Putamen (tissue), 1 donor: ENCODE data around the gene FOXO1.

ENCODE experiments used
- DNase-seq: peaks from one replicate; pipeline ENCODE4 v3.0.0-alpha.2; 2016; ENCODE audit warnings: low spot score

Gene FOXO1

DNA sequence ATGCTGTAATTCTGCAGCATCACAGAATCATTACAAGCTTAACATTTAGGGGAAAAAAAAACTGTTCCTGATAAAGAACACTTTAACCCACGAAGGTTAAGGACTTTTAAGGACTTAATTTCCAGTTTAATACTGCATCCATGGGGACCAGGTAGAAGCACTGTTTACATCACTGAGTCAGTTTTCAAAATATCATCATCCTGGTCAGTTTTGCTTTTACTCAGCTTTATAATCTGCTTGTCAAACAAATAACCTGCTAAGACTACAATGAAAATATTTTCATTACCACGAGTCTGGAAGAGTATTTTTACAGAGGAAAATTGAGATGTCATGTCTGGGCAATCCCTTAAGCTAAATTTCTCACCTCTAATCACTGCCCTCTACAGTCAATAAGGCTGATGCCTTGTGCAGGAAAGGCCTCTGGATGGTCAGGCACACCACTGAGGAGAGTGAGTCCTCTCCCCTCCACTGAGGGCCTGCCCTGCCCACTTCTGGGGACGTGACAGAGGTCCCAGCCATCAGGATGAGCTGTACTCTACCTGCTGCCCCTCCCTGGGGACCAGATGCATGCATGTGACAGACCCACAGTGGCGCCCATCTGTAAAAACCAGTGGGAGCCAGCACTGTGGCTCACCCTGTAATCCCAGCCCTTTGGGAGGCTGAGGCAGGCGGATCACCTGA, 31.0 kb downstream of the FOXO1 start:
- DNase-seq: no peak

- no peak for DNase-seq
Measured at GRCh38 chr13:40632915-40633314, 33.5 kb downstream of the FOXO1 start.

- DNase-seq: no peak
Measured at GRCh38 chr13:40631605-40632004, 34.8 kb downstream of the FOXO1 start.

GRCh38 chr13:40629678-40630384, 36.6 kb downstream of the FOXO1 start:
- no peak for DNase-seq

- no peak for DNase-seq
Measured at GRCh38 chr13:40626977-40627376, 39.5 kb downstream of the FOXO1 start.

- no peak for DNase-seq
Measured at GRCh38 chr13:40626561-40626960, 39.9 kb downstream of the FOXO1 start.

DNA sequence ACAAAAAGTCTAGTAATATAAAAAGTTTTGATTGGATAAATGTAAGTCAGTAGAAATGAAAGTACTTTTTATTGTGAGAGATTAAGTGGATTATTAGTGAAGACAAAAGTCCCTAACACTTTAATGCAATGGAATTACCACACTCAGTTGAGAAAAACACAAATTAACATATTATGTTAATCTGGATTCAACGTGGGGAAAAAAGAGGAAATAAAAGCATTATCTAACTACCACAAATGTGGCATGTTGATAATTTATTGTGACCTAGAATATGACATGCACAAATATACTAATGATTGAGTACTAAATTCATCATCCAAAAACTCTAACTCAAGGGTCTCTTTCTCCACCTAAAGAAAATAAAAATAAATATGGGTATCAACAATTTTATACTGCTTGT, 41.5 kb downstream of the FOXO1 start:
- DNase-seq: no peak

DNA sequence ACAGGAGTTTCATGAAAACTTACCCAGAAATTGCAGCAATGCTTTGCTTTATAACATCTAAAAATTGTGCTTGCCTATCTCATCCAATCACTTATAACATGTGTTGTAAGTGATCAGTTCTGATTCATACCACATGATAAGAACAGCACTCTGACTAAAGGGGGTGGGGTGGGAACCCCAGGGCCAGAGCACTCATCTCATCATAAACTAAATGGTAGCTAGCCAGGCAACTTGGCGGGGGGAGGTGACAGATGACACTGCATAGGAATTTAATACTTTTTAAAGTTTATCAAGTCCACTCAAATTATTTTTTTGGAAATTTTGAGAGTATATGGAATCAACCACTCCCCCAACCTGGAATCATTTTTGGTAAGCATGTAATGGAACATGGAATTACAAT, 42.1 kb downstream of the FOXO1 start:
- no peak for DNase-seq

DNA sequence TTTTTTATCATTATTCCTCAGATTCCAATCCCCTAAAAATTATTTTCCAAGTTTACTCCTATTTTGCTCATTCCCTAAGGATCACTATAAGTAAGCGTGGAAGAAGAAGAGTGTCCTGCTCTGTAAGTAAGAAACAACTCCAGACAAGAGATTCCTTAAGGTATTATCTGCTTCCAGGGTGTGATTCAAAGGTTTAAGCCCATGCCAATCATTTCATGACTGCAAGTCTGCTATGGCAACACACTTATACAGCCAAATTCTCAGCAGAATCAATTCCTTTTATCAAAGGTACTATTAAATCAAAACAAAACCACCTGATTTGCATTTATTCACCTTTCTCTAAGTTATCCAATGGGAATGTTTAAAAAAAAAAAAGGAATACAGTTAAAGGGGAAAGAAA, 43.7 kb downstream of the FOXO1 start:
- no peak for DNase-seq

DNA sequence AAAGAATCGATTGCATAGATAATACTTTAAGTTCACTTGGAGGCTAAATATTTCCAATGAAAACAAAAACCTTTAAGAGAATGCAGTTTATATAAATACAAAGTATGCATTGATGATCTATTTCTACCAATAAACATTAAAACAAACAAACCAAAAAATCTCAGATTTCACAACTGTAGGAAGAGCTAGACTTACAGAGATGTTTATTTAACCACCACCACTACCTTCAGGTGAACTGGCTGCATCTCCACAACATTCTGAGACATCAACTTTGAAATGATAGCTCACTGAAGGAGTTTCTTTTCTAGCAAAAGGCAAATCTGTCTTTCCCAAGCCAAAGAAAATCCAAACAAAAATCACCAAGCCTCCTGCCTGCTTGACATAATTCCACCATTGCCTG, 44.2 kb downstream of the FOXO1 start:
- no peak for DNase-seq

DNA sequence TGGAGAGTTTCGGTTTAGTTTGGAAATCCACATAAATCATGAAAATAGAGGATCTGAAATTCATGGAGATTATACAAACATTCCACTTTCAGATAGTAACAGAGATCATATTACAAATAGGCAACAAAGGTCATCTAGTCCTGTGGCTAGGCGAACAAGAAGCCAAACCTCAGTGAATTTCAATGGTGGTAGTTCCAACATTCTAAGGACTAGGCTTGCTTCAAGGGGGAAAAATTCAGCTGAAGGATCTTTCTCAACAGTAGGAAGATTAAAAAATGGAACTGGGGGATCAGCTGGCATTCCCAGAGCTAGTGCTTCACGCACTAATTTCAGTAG, 47.0 kb downstream of the FOXO1 start:
- no peak for DNase-seq

DNA sequence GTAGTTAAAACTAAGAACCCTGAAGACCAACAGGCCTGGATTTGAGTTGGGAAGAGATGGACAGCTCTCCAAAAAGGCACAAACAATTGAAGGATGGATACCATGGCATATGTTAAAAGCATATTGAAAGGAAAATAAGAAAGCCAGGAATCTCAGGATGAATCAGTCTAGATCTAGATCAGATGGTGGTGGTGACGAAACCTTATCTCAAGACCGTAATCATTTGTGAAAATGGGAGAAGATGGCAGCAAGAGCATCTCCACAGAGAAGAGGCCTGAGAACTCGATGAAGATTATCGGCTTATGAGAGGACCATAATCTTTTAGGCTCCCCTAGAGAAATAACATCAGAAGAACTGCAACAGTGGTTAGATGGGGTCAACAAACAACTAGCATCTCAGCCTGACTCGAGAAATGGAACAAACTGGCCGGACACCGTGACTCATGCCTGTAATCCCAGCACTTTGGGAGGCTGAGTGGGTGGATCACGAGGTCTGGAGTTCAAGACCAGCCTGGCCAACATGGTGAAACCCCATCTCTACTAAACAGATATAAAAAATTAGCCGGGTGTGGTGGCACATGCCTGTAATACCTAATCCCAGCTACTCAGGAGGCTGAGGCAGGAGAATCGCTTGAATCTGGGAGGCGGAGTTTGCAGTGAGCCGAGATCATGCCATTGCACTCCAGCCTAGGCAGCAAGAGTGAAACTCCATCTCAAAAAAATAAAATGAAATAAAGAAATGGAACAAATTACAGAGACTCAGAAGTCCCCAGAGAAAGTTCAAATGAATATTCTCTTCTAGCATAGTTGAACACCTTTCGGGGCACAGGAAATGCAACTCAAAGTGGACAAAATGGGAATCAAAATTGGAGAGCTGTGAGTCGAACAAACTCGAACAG, 47.6 kb downstream of the FOXO1 start:
- DNase-seq: no peak

- no peak for DNase-seq
Measured at GRCh38 chr13:40617801-40618356, 48.6 kb downstream of the FOXO1 start.

GRCh38 chr13:40615619-40616018, 50.8 kb downstream of the FOXO1 start:
- no peak for DNase-seq

DNA sequence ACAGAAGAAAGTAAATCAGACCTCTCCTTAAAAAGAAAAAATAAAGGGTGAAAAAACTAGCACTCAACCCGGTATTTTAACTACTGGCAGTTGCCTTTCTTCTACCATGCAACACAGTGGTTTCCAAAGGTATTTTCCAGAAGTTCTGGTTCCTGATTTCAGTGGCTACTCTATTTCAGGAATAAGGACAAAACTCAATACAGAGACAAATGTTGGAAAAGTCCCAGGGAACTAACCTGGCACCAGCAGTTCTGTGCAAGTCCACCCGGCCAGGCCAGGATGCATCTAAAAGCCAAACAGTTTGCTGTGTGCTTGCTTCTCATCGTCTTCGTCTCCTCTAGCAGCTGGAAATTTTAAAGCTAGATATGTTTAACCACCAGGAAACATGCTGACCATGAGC, 52.5 kb downstream of the FOXO1 start:
- no peak for DNase-seq

GRCh38 chr13:40613192-40613818, 53.1 kb downstream of the FOXO1 start:
- no peak for DNase-seq

DNA sequence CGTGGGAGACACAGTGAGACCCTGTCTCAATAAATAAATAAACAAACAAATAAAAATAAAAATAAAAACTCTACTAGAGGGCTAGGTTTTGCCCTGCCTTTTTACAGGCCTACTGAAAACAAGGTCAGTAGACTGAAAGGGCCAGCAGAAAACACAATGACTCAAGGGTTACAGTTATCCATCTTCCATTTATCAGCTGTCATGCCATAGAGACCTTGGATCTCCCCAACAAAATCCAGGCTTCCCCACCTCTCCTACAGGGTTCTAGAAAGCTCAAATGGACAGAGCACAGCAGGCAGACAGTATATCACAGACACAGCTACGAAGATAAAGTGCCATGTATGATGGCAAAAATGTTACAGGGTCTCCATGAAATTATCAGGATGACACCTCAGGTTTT, 54.4 kb downstream of the FOXO1 start:
- DNase-seq: no peak

DNA sequence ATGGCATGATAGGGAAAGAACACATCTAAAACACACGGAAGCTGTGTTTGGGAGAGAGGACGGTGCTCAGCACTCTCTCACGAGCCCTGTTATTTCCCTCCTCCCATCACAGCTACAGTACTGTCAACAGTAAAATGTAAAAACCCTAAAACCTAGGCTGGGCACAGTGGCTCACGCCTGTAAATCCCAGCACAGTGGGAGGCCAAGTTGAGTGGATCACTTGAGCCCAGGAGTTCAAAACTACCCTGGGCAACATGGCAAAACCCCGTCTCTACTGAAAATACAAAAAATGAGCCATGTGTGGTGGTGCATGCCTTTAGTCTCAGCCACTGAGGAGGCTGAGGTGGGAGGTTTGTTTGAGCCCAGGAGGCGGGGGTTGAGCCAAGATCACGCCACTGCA, 54.8 kb downstream of the FOXO1 start:
- DNase-seq: no peak

GRCh38 chr13:40611004-40611403, 55.4 kb downstream of the FOXO1 start:
- DNase-seq: no peak

- DNase-seq: no peak
Measured at GRCh38 chr13:40609972-40610726, 56.3 kb downstream of the FOXO1 start.

DNA sequence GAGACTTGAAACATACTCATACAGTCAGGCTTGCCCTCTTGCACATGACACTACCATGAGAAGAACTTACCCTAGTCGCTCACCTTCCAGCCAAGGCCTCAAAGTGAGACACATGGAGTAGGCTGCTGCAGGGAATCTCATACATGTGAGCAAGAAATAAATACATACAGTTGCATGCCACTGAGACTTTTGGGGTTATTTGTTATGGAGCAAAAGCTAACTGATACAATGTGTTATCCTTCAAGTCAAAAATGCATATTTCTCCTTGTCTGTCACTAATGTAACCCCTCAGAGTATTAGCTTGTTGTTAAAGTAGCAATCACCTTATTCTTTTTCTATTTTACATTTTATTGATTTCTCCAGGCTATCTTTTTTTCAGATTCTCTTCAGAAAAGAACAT, 58.1 kb downstream of the FOXO1 start:
- DNase-seq: no peak

DNA sequence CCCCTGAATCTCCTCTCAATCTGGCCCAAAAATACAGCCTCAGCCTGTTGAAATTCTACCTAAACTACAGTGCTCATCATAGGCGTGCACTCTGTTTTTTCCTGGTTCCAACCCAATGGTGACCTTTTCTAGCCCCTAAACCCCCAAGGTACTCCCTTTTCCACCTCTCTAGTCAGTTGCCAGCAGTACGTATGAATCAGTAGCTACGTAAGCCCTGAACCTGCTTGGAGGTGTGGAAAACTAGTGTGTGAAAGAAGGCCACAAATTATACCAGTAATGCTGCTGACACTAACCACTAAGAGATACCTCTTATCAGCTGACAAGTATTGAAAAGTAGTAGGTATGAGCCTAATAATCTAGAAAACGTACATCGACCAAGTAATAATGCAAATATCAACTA, 60.9 kb downstream of the FOXO1 start:
- DNase-seq: no peak
